Uterus (tissue), 4 donors: ENCODE measurements around the gene LCORL. TPM values are rescaled to one million over a fixed set of nuclear protein-coding genes. Genes with fewer than 3 reads are reported as not detected.

Source experiments
- DNase-seq, 2 donors: peaks; one replicate each; pipeline ENCODE4 v3.0.0-alpha.2; 2019 to 2020
- H3K27ac ChIP-seq, 2 donors: fragments of 200-600 bp; sonication (generic); 1 replicate in 1 of 2; 2 replicates in 1 of 2; pipeline ENCODE4 v1.5.1; 2016 to 2018
- H3K27me3 ChIP-seq, 2 donors: fragments of 200-600 bp; sonication (generic); one replicate each; pipeline ENCODE4 v1.5.1; 2018 to 2019; ENCODE audit warnings: control low read depth in 1 of 2
- H3K36me3 ChIP-seq, 2 donors: fragments of 200-600 bp; sonication (generic); one replicate each; pipeline ENCODE4 v1.5.1; 2019; ENCODE audit warnings: control low read depth in 1 of 2
- H3K4me1 ChIP-seq, 2 donors: fragments of 200-600 bp; sonication (generic); one replicate each; pipeline ENCODE4 v1.5.1; 2018 to 2019; ENCODE audit warnings: control low read depth in 1 of 2
- H3K4me3 ChIP-seq, 2 donors: fragments of 200-600 bp; sonication (generic); 1 replicate in 1 of 2; 2 replicates in 1 of 2; pipeline ENCODE4 v1.5.1; 2018 to 2019; ENCODE audit warnings: mild to moderate bottlenecking in 1 of 2
- H3K9me3 ChIP-seq, 2 donors: fragments of 200-600 bp; sonication (generic); one replicate each; pipeline ENCODE4 v1.5.1; 2019; ENCODE audit warnings: control low read depth in 1 of 2
- POLR2A ChIP-seq, 2 donors: fragments of 450-650 bp; IDR thresholded peaks; one replicate each; pipeline ENCODE4 v1.6.1; 2016; ENCODE audit warnings: antibody characterized with exemption in 2 of 2, mild to moderate bottlenecking in 1 of 2, moderate library complexity in 1 of 2
- intact Hi-C: fragments of 100-400 bp; cut with DNase I; formaldehyde crosslinking; loops from one replicate; pipeline ENCODE4 v1.15.1; 2023; ENCODE audit warnings: low total_unique reads
- total RNA-seq, 4 donors: library from RNA; depleted of rRNA in 3 of 4; stranded (reverse); fragments of >200 nt in 3 of 4; gene quantifications; one replicate each; pipeline versions ENCODE4 v1.1.0 to v1.2.4, GENCODE V29; 2014 to 2023
- TF ChIP-seq, protein P1 (sequence below), 4 experiments: fragments of 200-600 bp in 2 of 4; fragments of 450-650 bp in 2 of 4; sonication (generic) in 2 of 4; IDR thresholded peaks; one replicate each; pipeline ENCODE4 v1.5.1; 2016 to 2019; ENCODE audit warnings: antibody characterized with exemption in 4 of 4, mild to moderate bottlenecking in 2 of 4, moderate library complexity in 1 of 4
- donor health status: DM: yes; HTN: yes; CAD: no.

Gene LCORL
- total RNA-seq, 4 donors from 2014 or later, result 14.1 to 66.7 (median 23.1) TPM

DNA sequence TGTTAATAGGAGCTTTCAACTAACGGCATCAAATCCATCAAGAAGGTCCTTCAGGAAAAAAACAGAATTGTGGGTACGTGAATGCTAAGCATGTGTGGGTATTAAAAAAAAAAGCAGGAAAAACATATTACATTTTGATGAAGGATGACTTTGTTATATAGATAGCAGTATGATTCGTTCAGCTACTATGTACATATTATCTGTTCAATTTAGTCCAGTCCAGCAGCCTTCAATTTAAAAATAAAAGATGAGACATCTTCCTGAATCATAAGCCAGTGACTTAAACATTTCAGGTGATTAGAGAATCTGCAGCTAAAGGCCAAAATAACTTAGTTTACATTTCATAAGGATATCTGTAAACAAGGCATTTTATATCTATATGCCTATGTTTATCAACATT, 63.4 kb downstream of the LCORL start:
- H3K36me3 ChIP-seq, result no peaks in the 10 kb centered on the region
- intact Hi-C loops, result no loop called here
- H3K27me3 ChIP-seq, result no peaks in the 10 kb centered on the region
- no peaks in the 10 kb centered on the region for H3K4me1 ChIP-seq
- no peak overlapping the region for H3K27ac ChIP-seq
- TF ChIP-seq, protein P1, sequence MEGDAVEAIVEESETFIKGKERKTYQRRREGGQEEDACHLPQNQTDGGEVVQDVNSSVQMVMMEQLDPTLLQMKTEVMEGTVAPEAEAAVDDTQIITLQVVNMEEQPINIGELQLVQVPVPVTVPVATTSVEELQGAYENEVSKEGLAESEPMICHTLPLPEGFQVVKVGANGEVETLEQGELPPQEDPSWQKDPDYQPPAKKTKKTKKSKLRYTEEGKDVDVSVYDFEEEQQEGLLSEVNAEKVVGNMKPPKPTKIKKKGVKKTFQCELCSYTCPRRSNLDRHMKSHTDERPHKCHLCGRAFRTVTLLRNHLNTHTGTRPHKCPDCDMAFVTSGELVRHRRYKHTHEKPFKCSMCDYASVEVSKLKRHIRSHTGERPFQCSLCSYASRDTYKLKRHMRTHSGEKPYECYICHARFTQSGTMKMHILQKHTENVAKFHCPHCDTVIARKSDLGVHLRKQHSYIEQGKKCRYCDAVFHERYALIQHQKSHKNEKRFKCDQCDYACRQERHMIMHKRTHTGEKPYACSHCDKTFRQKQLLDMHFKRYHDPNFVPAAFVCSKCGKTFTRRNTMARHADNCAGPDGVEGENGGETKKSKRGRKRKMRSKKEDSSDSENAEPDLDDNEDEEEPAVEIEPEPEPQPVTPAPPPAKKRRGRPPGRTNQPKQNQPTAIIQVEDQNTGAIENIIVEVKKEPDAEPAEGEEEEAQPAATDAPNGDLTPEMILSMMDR (IDR thresholded peaks at IDR 0.05), result no peak
- no peak for TF ChIP-seq POLR2A (IDR thresholded peaks at IDR 0.05)
- no peak overlapping the region for H3K4me3 ChIP-seq
- no peak for DNase-seq
- H3K9me3 ChIP-seq, result no peaks in the 10 kb centered on the region

DNA sequence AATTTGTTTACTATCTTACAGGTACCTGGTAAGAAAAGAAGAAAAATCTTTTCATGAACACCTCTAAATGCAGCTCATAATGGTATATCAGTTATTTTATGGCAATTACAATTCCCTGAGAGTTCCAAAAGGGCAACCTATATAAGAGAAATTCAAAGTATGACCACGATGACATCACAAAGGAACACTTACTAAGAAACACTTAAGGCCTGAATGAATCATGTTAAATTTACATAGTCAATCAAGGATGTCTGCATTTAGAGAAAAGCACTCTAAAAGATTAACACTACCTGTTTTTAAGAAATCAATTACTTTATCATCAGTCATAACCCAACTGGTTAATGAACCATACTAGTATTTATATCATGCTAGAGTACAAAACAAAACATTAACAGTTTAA, 63.9 kb downstream of the LCORL start:
- intact Hi-C loops, result no loop called here
- Histone ChIP-seq H3K9me3 (no peaks in the 10 kb centered on the region), H3K4me1 (no peaks in the 10 kb centered on the region), H3K27ac (no peak overlapping the region), H3K4me3 (no peak overlapping the region), H3K36me3 (no peaks in the 10 kb centered on the region), H3K27me3 (no peaks in the 10 kb centered on the region)
- TF ChIP-seq, protein P1 (IDR thresholded peaks at IDR 0.05), result no peak
- TF ChIP-seq POLR2A (IDR thresholded peaks at IDR 0.05), result no peak
- DNase-seq, result no peak

DNA sequence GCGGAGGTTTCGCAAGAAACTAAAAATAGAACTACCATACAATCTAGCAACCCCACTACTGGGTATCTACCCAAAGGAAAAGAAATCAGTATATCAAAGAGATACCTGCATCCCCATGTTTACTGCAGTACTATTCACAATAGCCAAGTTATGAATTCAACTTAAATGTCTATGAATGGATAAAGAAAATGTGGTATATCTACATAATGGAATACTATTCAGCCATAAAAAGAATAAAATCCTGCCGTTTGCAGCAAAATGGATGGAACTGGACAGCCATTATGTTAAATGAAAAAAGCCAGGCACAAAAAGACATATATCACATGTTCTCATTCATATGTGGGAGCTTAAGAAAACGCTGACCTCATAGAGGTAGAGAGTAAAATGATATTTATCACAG, 65.3 kb downstream of the LCORL start:
- H3K27ac ChIP-seq, result no peak overlapping the region
- intact Hi-C loops, result no loop called here
- TF ChIP-seq, protein P1 (IDR thresholded peaks at IDR 0.05), result no peak
- no peak for TF ChIP-seq POLR2A (IDR thresholded peaks at IDR 0.05)
- no peaks in the 10 kb centered on the region for H3K9me3 ChIP-seq
- H3K4me1 ChIP-seq, result no peaks in the 10 kb centered on the region
- no peak overlapping the region for H3K4me3 ChIP-seq
- H3K27me3 ChIP-seq, result no peaks in the 10 kb centered on the region
- DNase-seq, result no peak
- H3K36me3 ChIP-seq, result no peaks in the 10 kb centered on the region

DNA sequence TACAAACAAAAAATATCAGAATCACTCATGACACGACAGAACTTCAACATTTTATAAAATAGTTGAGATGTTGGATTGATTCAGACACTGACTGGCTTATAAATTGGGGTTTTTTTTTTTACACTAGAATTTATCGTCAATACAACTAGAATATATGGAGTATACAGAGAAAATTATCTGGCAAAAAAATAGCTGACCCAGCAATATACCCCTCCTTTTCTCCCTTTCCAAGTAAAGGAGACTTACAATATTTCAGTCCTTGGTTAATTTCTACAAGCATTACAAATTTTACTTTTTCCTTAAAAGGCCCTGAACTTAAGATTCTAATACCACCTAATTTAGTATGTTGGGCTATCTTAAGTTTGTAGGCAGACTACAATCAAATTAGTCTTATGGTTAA, 76.3 kb downstream of the LCORL start:
- Histone ChIP-seq H3K4me3 (no peak overlapping the region), H3K27ac (no peak overlapping the region), H3K9me3 (no peaks in the 10 kb centered on the region), H3K4me1 (no peaks in the 10 kb centered on the region), H3K36me3 (no peaks in the 10 kb centered on the region), H3K27me3 (no peaks in the 10 kb centered on the region)
- no peak for DNase-seq
- TF ChIP-seq, protein P1 (IDR thresholded peaks at IDR 0.05), result no peak
- no peak for TF ChIP-seq POLR2A (IDR thresholded peaks at IDR 0.05)
- intact Hi-C loops, result no loop called here

DNA sequence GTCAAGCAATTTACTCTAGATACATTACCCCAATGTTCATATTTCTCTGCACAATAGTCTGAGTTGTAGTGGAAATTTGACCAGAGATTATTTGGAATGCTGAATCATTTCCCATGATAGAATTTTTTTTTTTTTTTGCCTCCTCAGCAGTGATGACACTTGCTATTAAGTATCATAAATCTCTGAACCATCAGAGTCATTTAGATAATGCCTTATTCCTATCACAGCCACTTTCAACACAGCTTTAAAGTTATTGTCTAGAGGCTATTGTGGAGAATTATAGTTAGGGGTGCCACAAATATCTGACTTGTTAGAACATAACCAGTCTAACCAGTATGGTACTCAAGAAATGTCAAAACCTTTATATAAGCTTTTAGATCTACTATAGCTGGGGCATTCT, 79.8 kb downstream of the LCORL start:
- intact Hi-C loops, result no loop called here
- Histone ChIP-seq H3K27me3 (no peaks in the 10 kb centered on the region), H3K36me3 (no peaks in the 10 kb centered on the region), H3K27ac (no peak overlapping the region), H3K4me3 (no peak overlapping the region), H3K9me3 (no peaks in the 10 kb centered on the region), H3K4me1 (no peaks in the 10 kb centered on the region)
- no peak for TF ChIP-seq POLR2A (IDR thresholded peaks at IDR 0.05)
- TF ChIP-seq, protein P1 (IDR thresholded peaks at IDR 0.05), result no peak
- no peak for DNase-seq
